ENCODE data around the gene DDX3X. TPM values are rescaled to one million over a fixed set of nuclear protein-coding genes. Genes with fewer than 3 reads are reported as not detected.

Gene DDX3X
- total and polyA plus RNA-seq, 10 of the 15 experiments (the other 5 are each of a cell fraction or from before 2014, with no cell fraction given), result 52.0 to 283 (median 172) TPM

DNA sequence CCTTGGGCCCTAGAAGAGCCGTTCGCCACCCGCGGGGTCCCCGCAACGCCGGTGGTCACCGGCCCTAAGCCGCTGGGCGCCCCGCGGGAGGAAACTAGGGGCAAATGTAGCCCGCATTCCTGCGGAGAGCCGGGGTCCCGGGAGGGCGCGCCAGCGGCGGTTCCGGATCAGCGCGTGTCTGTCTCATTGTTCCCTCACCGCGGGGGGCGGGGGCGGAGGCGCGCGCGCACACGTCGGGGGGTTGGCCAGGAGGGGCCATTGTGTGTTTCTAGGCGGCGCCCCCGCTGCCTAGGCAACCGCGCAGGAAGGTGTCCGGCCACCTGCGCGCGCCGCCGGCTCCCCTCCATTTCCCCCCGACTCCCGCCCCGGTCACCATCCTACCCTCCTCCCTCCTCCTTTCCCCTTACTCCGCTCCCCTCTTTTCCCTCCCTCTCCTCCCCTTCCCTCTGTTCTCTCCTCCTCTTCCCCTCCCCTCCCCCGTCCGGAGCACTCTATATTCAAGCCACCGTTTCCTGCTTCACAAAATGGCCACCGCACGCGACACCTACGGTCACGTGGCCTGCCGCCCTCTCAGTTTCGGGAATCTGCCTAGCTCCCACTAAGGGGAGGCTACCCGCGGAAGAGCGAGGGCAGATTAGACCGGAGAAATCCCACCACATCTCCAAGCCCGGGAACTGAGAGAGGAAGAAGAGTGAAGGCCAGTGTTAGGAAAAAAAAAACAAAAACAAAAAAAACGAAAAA lies 789 bp upstream of the DDX3X start (continued):
- TF ChIP-seq TAF1 (IDR thresholded peaks at IDR 0.05; ENCODE audit: borderline replicate concordance, low read depth, low read length) (peak; percentile 48), KAT2A (conservative IDR thresholded peaks at IDR 0.05; ENCODE audit: control insufficient read depth, low read depth, low read length) (no peak), RFX5 (IDR thresholded peaks at IDR 0.05; ENCODE audit: low read depth, low read length) (peak; percentile 54; the same call in 1 of the 2 replicates), HDAC6 (IDR thresholded peaks at IDR 0.05; ENCODE audit: unreplicated experiment) (no peak), JUND (IDR thresholded peaks at IDR 0.05; ENCODE audit: low read depth, low read length) (no peak)
- TF ChIP-seq, protein P1, sequence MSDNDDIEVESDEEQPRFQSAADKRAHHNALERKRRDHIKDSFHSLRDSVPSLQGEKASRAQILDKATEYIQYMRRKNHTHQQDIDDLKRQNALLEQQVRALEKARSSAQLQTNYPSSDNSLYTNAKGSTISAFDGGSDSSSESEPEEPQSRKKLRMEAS (IDR thresholded peaks at IDR 0.05; ENCODE audit: low read depth, low read length), result peak; percentile 96

DNA sequence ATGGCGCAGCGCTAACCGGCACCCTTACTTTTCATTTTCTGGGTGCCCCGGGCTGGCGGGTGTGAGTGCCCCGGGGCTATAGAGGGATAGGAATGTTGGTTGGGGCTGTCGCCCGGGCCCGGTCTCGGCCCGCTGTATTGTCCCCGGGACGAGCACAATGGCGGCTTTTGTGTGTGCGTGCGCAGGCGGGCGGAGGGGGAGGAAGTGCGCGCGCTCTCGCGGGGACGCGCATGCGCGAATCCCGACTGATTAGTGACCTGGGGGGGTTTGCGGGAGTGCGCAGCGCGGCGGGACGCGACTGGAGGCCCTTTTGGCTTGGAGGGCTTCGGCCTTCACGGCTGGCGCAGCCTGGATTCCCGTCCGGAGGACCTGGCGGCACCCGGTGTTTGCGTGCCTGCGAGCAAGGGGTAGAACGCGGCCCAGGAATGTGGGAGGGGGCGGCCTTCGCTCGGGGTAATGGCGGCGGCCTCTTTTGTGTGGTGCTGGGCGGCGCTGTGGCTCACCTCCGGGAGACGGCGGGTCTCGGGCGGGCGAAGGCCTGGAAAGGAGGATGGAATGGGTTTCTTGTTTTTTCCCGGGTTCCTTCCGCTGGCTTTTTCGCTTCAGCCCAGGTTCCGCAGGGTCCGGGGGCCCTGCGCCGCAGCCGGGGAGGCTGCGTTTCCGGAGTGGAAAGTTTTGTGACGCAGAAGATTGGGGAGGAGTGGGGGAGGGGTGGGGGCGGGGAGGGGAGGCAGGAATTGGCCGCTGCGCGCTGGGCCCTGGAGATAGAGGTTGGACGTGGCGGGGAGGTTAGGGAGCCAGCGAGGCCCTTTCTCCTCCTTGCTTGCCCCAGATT lies 618 bp downstream of the DDX3X start:
- peak; percentile 44 for DNase-seq (ENCODE audit: low read depth, low spot score)
- no peak for FAIRE-seq
- Histone ChIP-seq H3K4me1 (ENCODE audit: control insufficient read depth, insufficient read depth, low read length) (peaks cover 10% of the 10 kb centered on the region), H2AFZ (ENCODE audit: control insufficient read depth, low read depth, low read length) (no peak overlapping the region; the same call in 1 of the 2 replicates), H3K9ac (ENCODE audit: control insufficient read depth, insufficient read depth, low read length) (peak overlapping the region; percentile 97), H3K4me2 (ENCODE audit: control insufficient read depth, insufficient read depth) (peak overlapping the region; percentile 86; the same call in 1 of the 2 replicates), H3K27me3 (replicated peaks in 1 of 2; ENCODE audit: control insufficient read depth in 2 of 2, insufficient read depth in 2 of 2, low read length in 1 of 2) (no peaks in the 10 kb centered on the region), H3K9me3 (replicated peaks; ENCODE audit: control insufficient read depth, insufficient read depth, low read length) (no peaks in the 10 kb centered on the region), H3K36me3 (ENCODE audit: control insufficient read depth in 2 of 2, insufficient read depth in 2 of 2, low read length in 1 of 2) (peaks cover 4 to 9% of the 10 kb centered on the region in 2 experiments), H3K4me3 (peak overlapping the region; percentile 91), H3K27ac (ENCODE audit: control insufficient read depth, insufficient read depth) (peak overlapping the region; percentile 99), H3K79me2 (ENCODE audit: control insufficient read depth, insufficient read depth, low read length) (peaks cover 64% of the 10 kb centered on the region), H4K20me1 (ENCODE audit: control insufficient read depth, insufficient read depth) (peaks cover 17% of the 10 kb centered on the region)
- peak; percentile 47 for ATAC-seq
- ChIA-PET RAD21 (ENCODE audit: unreplicated experiment) (no interaction called here), SMC1A (ENCODE audit: uncharacterized antibody, unreplicated experiment) (interaction anchor here (1.0 kb wide), 1 partner anchor 98 kb away, joined by 3 read pairs; no protein-coding TSS in a partner anchor), CTCF (interaction anchor here (0.5 kb wide), 1 partner anchor 791 kb away, joined by 3 read pairs; no protein-coding TSS in a partner anchor), POLR2A (interaction anchor here (0.9 kb wide), 1 partner anchor 108 kb away, joined by 4 read pairs; no protein-coding TSS in a partner anchor)
- in situ Hi-C loops (cut with MboI), result loop anchor here (5.0 to 10.0 kb wide), 2 partner anchors 252 to 690 kb away; partner anchors contain the start of gene CXorf38
- intact Hi-C loops (cut with micrococcal nuclease; ENCODE audit: unreplicated experiment), result loop anchor here (2.0 to 10.0 kb wide), 7 partner anchors 57 to 687 kb away; partner anchors contain the start of genes CXorf38 and USP9X
- BruUV-seq (replicated peaks), result no TSS peak
- 1% methylated on average over 67 of the region's 77 CpGs for WGBS (ENCODE audit: insufficient coverage, insufficient replicate concordance, low lambda C conversion rate, missing lambda C conversion rate)
- TF ChIP-seq TBL1XR1 (IDR thresholded peaks at IDR 0.05; ENCODE audit: low read depth, low read length) (peak; percentile 84; the same call in 1 of the 2 replicates), IKZF2 (IDR thresholded peaks at IDR 0.05) (peak; percentile 11 to 51; a peak in 1 of 4 replicates), BHLHE40 (IDR thresholded peaks at IDR 0.05; ENCODE audit: borderline replicate concordance in 1 of 2, low read depth in 2 of 2, low read length in 1 of 2) (0 out of 4 replicates have a peak, but pooled peaks of 1 of the 2 experiments have one; percentile 30), SPI1 (IDR thresholded peaks at IDR 0.05; ENCODE audit: borderline replicate concordance, insufficient read depth, low read depth, low read length) (peak; percentile 74), PAX5 (IDR thresholded peaks at IDR 0.05; ENCODE audit: borderline replicate concordance, low read depth, low read length) (no peak; the same call in 1 of the 2 replicates), EED (IDR thresholded peaks at IDR 0.05; ENCODE audit: low read depth) (peak; percentile 45; the same call in 1 of the 2 replicates), ASH2L (IDR thresholded peaks at IDR 0.05; ENCODE audit: borderline replicate concordance, low read depth) (0 out of 2 replicates have a peak, but pooled peaks have one; percentile 59), ZNF24 (IDR thresholded peaks at IDR 0.05) (0 out of 2 replicates have a peak, but pooled peaks have one; percentile 7)
- TF ChIP-seq, protein P2, sequence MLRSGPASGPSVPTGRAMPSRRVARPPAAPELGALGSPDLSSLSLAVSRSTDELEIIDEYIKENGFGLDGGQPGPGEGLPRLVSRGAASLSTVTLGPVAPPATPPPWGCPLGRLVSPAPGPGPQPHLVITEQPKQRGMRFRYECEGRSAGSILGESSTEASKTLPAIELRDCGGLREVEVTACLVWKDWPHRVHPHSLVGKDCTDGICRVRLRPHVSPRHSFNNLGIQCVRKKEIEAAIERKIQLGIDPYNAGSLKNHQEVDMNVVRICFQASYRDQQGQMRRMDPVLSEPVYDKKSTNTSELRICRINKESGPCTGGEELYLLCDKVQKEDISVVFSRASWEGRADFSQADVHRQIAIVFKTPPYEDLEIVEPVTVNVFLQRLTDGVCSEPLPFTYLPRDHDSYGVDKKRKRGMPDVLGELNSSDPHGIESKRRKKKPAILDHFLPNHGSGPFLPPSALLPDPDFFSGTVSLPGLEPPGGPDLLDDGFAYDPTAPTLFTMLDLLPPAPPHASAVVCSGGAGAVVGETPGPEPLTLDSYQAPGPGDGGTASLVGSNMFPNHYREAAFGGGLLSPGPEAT (IDR thresholded peaks at IDR 0.05; ENCODE audit: low read depth), result peak; percentile 34; the same call in 1 of the 2 replicates

All from GM12878 (cell line).